Cardiac muscle cell (in vitro differentiated cells and primary cell): Measurements from ENCODE around the gene CFTR. TPM values are rescaled to one million over a fixed set of nuclear protein-coding genes. Genes with fewer than 3 reads are reported as not detected.
"Not testable (repeated sequence)": the region's sequence is repeated elsewhere in the genome, so short reads cannot be mapped to it uniquely, and the experiment has no call there.

Experiments used
- DNase-seq, 2 donors: peaks; one replicate each; pipeline versions ENCODE4 v3.0.0 to v3.0.0-alpha.2; 2010 to 2017; ENCODE audit warnings: low read depth in 1 of 2, low spot score in 1 of 2
- H3K27ac ChIP-seq: fragments of 200-600 bp; sonication (generic); 2 replicates; pipeline ENCODE4 v1.5.1; 2016
- H3K27me3 ChIP-seq: fragments of 200-600 bp; sonication (generic); 2 replicates; pipeline ENCODE4 v1.6.0; 2016; ENCODE audit warnings: control low read depth
- H3K36me3 ChIP-seq: fragments of 200-600 bp; sonication (generic); 2 replicates; pipeline ENCODE4 v1.5.1; 2016; ENCODE audit warnings: control low read depth
- H3K4me1 ChIP-seq: fragments of 200-600 bp; sonication (generic); 2 replicates; pipeline ENCODE4 v1.8.1; 2017; ENCODE audit warnings: low read depth, mild to moderate bottlenecking, mixed run types
- H3K4me3 ChIP-seq: fragments of 200-600 bp; sonication (generic); 2 replicates; pipeline ENCODE4 v1.5.1; 2016; ENCODE audit warnings: mild to moderate bottlenecking
- H3K9me3 ChIP-seq: fragments of 200-600 bp; sonication (generic); 2 replicates; pipeline ENCODE4 v1.5.1; 2017; ENCODE audit warnings: low read depth, mild to moderate bottlenecking, control low read depth
- polyA plus RNA-seq: library from polyadenylated mRNA; unstranded; fragments of >200 nt; fragmentation: Nextera tagmentation; extraction: Ambion mirVana; gene quantifications from 2 replicates; pipeline ENCODE4 v1.2.1, GENCODE V29; 2016
- total RNA-seq: library from RNA; depleted of rRNA; stranded (reverse); fragments of >200 nt; gene quantifications from 2 replicates; pipeline ENCODE4 v1.2.3, GENCODE V29; 2016
- TF ChIP-seq, protein P1 (sequence below): IDR thresholded peaks from 2 replicates; pipeline ENCODE4 v1.5.1; 2012; ENCODE audit warnings: low read depth, mild to moderate bottlenecking, low read length

The CFTR gene
- total and polyA plus RNA-seq, 2 experiments from 2014 or later = 8.8 to 12.0 TPM

GRCh38 chr7:117698018-117698417, 218.2 kb downstream of the CFTR start:
- Histone ChIP-seq H3K4me3 (no peak overlapping the region), H3K9me3 (no peaks in the 10 kb centered on the region)
- TF ChIP-seq, protein P1, sequence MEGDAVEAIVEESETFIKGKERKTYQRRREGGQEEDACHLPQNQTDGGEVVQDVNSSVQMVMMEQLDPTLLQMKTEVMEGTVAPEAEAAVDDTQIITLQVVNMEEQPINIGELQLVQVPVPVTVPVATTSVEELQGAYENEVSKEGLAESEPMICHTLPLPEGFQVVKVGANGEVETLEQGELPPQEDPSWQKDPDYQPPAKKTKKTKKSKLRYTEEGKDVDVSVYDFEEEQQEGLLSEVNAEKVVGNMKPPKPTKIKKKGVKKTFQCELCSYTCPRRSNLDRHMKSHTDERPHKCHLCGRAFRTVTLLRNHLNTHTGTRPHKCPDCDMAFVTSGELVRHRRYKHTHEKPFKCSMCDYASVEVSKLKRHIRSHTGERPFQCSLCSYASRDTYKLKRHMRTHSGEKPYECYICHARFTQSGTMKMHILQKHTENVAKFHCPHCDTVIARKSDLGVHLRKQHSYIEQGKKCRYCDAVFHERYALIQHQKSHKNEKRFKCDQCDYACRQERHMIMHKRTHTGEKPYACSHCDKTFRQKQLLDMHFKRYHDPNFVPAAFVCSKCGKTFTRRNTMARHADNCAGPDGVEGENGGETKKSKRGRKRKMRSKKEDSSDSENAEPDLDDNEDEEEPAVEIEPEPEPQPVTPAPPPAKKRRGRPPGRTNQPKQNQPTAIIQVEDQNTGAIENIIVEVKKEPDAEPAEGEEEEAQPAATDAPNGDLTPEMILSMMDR = no peak

DNA sequence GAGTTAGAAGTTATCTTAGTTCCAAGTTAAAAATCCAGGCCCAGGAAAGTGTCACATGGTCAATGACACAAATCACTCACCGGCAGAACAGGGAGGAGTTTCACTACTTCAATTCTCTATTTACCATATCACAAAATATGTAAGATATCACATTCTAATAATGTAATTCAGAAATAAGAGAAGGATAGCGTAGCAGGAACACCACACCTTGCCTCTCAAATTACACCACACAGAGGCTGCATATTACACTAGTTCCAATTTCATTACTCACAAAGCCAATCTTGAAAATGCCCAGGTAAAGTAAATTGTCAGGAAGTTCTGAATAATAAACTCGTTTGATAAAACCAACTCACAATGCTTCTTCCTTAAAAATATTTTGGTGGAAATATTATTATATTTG, 224.2 kb downstream of the CFTR start:
- Histone ChIP-seq H3K27me3 (no peaks in the 10 kb centered on the region), H3K4me3 (no peak overlapping the region), H3K9me3 (no peaks in the 10 kb centered on the region), H3K4me1 (peaks cover 14% of the 10 kb centered on the region), H3K36me3 (no peaks in the 10 kb centered on the region), H3K27ac (no peak overlapping the region)
- TF ChIP-seq, protein P1 = no peak
- DNase-seq = no peak

More at GRCh38 chr7:117698018-117698417, 218.2 kb downstream of the CFTR start:
- Histone ChIP-seq H3K36me3 (no peaks in the 10 kb centered on the region), H3K27ac (no peak overlapping the region), H3K4me1 (no peaks in the 10 kb centered on the region), H3K27me3 (no peaks in the 10 kb centered on the region)
- DNase-seq = no peak

DNA sequence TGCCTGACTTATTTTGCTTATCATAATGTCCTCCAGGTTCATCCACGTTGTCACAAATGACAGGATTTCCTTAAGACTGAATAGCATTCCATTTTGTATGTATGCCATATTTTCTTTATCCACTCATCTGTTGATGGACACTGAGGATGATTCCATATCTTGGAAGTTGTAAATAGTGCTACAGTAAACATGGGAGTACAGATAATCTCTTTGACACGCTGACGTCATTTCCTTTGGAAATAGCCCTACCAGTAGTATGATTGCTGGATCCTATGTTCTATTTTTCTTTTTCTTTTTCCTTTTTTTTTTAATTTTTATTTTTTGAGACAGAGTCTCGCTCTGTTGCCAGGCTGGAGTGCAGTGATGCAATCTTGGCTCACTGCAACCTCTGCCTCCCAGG, 225.8 kb downstream of the CFTR start:
- Histone ChIP-seq H3K4me1 (peaks cover 14% of the 10 kb centered on the region), H3K36me3 (no peaks in the 10 kb centered on the region), H3K27me3 (no peaks in the 10 kb centered on the region), H3K9me3 (no peaks in the 10 kb centered on the region), H3K4me3 (no peak overlapping the region), H3K27ac (no peak overlapping the region)
- no peak for DNase-seq
- TF ChIP-seq, protein P1 = no peak

- H3K4me1 ChIP-seq = peaks cover 14% of the 10 kb centered on the region
- H3K9me3 ChIP-seq = no peaks in the 10 kb centered on the region
- DNase-seq = no peak
- H3K36me3 ChIP-seq = peaks cover 6% of the 10 kb centered on the region
- TF ChIP-seq, protein P1 = no peak
- no peaks in the 10 kb centered on the region for H3K27me3 ChIP-seq
- no peak overlapping the region for H3K4me3 ChIP-seq
- H3K27ac ChIP-seq = no peak overlapping the region
Observed at GRCh38 chr7:117706210-117706609, 226.4 kb downstream of the CFTR start.

DNA sequence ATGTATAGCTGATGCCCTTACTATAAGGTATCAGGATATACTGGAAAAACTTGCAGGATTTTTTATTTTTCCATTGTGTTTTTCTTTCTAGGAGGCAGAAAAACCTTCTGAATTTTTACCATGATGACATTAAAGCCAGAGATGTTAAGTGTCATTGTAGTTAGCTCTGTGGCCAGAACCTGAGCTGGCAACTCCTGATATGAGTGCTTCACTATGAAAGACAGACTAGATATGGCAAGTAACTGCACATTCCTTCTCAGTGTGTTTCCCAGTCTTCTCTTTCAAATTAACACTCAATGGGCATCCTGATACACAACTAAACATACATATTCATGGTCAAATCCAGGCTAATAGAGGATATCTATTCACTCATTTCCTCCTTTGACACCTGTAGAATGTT, 227.3 kb downstream of the CFTR start:
- no peaks in the 10 kb centered on the region for H3K27me3 ChIP-seq
- peaks cover 14% of the 10 kb centered on the region for H3K4me1 ChIP-seq
- peak overlapping the region; percentile 80 for H3K27ac ChIP-seq
- H3K4me3 ChIP-seq = no peak overlapping the region
- no peaks in the 10 kb centered on the region for H3K9me3 ChIP-seq
- peak in 1 of 2 donors; percentile 61 for DNase-seq
- H3K36me3 ChIP-seq = peaks cover 9% of the 10 kb centered on the region
- TF ChIP-seq, protein P1 = no peak

DNA sequence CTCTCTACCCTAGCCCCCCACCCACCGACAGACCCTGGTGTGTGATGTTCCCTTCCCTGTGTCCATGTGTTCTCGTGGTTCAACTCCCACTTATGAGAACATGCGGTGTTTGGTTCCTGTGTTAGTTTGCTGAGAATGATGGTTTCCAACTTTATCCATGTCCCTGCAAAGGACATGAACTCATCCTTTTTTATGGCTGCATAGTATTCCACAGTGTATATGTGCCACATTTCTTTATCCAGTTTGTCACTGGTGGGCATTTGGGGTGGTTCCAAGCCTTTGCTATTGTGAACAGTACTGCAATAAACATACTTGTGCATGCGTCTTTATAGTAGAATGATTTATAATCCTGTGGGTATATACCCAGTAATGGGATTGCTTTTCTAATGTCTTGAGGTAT, 228.3 kb downstream of the CFTR start:
- not testable (repeated sequence) for H3K4me3 ChIP-seq, H3K9me3 ChIP-seq, DNase-seq, H3K36me3 ChIP-seq, H3K27me3 ChIP-seq, H3K27ac ChIP-seq
- peaks cover 14% of the 10 kb centered on the region for H3K4me1 ChIP-seq
